ENCODE data around the gene MISP3.
A peak's percentile ranks its signal among the peaks of the same experiment; 100 is the strongest.

MISP3 gene

GRCh38 chr19:14078411-14078810 is 5.8 kb downstream of the MISP3 start:
- no peak for DNase-seq (ENCODE audit: low read depth in 1 of 2, low spot score in 1 of 2)

DNA sequence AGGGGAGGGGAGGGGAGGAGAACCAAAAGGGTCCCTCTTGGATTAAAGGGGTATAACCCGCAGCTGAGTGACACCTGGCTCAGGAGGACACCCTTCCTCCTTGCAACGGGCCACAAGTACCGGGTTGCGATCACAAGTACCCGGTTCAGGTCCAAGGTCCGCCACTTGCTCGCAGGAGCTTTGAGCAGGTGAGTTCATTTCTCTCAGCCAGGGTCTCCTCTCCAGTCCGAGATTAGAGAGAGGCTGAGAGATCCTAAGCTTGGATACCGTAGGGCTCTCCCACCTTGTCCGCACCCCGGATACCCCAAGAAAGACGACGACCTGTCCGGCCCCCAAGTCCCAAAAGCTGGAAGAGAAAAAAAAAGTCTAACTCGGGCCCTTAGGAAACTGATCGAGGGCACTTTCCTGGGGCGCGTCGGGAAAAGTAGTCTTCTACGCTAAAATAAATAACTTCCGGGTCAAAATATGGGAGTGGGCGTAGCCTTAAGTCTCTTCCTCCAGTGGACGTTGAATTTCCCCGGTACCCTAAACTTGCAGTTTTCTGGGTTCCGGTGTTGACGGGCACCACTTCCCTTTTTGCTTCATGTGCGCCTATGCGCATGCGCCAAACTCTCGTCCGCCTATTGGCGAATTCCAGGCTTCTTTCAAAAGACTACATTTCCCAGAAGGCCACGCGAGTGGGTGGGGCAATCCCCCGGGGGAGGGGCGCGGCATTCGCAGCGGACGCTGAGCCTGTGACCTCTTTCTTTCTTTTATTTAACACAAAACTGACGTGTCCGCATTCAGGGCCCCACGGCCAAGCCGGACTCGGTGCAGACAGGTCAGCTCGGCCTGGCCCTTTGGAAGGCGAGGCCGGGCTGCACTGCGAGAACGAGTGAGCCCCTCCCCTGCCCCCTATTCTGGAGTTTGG is 8.6 kb downstream of the MISP3 start:
- DNase-seq (ENCODE audit: low read depth in 1 of 2, low spot score in 1 of 2), result peak; percentile 98 to 100

DNA sequence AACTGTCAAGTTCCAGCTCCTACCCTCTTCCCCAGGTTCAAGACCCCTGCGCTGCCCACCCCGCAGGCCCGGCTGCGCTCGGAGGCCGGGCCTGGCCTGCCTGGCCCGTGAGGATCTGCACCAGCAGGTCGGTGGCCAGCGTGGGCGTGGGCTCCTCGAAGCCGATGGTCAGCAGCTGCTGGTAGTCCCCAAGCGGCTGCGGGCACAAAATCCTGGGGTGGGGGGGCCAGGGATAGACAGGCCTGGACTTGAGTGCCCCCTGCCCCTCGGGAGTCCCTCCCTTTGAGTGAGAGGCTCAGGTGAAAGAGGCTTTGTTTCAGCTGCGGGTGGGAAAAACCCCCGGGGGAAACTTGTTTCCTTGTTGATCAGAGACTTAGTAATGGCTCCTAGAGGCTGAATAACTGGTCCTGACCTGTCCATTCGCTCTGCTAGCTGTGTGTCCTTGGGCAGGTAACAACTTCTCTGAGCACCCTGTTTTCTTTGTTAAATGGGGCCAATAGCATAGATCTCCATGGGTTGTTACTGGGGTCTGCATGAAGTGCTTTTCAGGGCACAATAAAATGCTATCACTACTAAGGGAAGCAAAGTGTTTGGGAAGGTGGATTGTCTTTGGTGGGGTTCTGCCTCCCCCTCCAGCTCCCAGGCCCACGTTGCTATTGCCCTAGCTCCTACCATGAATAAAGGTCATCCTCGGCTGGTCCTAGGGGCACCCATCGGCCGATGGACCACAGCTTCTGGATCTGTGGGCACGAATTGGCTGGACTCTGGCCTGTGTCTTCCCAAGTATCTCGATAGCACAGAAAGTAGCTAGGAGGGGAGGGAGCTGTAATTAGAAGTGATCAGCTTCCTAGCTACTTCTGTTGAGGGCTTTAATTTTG is 9.4 kb downstream of the MISP3 start:
- DNase-seq (ENCODE audit: low read depth in 1 of 2, low spot score in 1 of 2), result no peak

DNA sequence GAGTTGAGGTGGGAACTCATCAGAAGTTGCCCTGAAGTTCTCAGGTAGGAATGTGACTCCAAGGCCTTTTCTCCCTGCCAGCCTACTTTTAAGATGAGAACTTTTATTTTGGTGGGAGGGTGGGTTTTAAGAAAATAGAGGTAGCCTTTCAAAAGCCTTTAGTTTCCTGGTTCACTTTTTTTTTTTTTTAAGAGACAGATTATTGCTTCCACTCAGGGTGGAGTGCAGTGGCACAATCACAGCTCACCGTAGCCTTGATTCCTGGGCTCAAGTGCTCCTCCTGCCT is 10.0 kb downstream of the MISP3 start:
- DNase-seq (ENCODE audit: low read depth in 1 of 2, low spot score in 1 of 2), result no peak

DNA sequence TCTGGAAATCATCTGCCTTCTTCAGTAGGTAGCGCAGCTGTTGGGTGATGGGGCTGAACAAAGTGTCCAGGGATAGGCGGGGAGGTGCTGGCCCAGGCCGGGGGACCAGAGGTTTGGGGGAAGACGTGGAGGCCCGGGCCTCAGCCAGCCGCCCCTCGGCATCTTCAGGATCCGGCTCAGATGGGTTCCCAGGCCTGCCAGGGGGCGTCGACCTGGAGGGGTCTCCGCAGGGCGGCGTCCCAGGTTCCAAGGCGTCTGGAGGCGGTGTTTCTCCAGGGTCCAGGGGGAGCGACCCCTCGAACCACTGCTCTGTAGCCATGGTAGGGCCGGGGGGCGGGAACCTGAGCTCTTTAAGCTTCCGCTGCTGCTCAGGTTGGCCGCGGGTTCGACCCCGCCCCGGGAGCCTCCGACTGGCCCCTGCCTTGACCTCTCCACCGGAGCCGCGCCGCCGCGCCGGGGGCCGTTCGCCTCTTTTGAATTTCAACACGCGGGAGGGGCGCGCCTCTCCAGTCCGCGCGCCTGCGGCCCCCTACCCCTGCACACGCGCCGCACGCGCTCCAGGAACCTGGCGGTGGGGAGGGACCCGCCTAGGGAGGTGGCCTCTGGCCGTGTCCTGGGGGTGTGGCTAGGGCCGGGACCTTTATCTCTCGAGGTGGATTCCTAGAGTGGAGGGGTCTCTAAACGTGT is 12.9 kb downstream of the MISP3 start, which contains the start of gene C19orf67:
TSS of gene C19orf67 (minus strand) at position 475 of the 687 bp plus-strand sequence. CDS start at position 319, 156 bp downstream.
- DNase-seq (ENCODE audit: low read depth in 1 of 2, low spot score in 1 of 2), result no peak

GRCh38 chr19:14086098-14086497 is 13.5 kb downstream of the MISP3 start:
- DNase-seq (ENCODE audit: low read depth in 1 of 2, low spot score in 1 of 2), result no peak

DNA sequence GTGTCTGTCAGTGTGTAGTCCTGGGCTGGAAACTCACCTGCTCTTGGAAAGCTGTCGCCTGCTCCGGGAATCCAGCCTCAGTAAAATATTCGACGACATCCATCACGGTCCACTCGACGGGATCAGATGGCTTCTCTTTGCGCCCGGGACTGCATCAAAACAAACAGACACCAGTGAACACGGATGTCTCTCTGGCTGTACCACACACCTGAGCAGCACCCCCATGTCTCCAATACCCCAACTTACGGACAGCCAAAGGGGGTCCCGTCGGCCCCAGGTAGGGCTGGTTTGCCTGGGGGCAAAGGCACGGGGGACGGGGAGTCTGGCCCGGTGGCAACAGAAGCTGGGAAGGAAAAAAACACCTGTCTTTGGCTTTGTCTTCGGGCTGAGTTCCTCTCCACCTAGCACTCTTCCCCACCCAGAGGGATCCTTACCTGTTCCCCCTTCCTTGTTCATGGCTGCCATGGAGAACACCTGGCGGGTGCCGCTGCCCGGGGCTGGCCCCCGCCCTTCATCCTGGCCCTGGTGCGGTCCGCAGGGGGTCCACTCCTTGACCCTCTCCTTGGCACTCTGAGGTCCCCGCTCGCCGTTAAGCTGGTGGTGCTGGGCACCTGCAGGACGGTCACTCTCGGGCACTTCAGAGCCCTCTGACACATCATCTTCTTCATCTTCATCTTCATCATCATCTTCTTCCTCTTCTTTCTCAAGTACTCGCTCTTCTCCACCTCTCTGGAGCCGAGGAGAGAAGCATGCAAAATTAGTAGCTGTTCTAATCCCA is 16.2 kb downstream of the MISP3 start:
- no peak for DNase-seq (ENCODE audit: low read depth in 1 of 2, low spot score in 1 of 2)

- peak in 1 of 2 donors; percentile 4 for DNase-seq (ENCODE audit: low read depth in 1 of 2, low spot score in 1 of 2)
These were observed 16.8 kb downstream of the MISP3 start for GRCh38 chr19:14089412-14089661.

- DNase-seq (ENCODE audit: low read depth in 1 of 2, low spot score in 1 of 2), result peak in 1 of 2 donors; percentile 24
These were observed 17.3 kb downstream of the MISP3 start for GRCh38 chr19:14089662-14090508.

- peak in 1 of 2 donors; percentile 78 for DNase-seq (ENCODE audit: low read depth in 1 of 2, low spot score in 1 of 2)
These were observed 18.0 kb downstream of the MISP3 start, which contains the start of gene SAMD1 for GRCh38 chr19:14090509-14091080. SAMD1 (minus strand) TSS chr19:14090751.

GRCh38 chr19:14091081-14091812 is 18.7 kb downstream of the MISP3 start:
- peak; percentile 43 to 53 for DNase-seq (ENCODE audit: low read depth in 1 of 2, low spot score in 1 of 2)

GRCh38 chr19:14091813-14092462 is 19.4 kb downstream of the MISP3 start:
- no peak for DNase-seq (ENCODE audit: low read depth in 1 of 2, low spot score in 1 of 2)

- no peak for DNase-seq (ENCODE audit: low read depth in 1 of 2, low spot score in 1 of 2)
These were observed 20.7 kb downstream of the MISP3 start for GRCh38 chr19:14093117-14093823.

DNA sequence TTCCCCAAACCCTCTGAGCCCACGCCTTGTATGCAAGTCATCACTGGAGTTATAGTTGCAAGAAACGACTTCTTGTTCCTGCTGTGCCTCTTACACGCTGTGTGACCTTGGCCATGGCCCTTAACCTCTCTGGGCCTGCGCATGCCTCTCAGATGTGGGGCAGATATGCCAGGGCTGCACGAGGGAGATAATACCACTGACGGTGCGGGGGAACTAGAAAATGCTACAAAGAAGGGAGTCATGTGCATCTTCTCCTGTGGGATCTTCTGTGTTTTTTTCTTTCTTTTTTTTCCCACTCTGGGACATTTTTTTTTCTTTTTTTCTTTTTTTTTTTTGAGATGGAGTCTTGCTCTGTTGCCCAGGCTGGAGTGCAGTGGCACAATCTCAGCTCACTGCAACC is 22.3 kb downstream of the MISP3 start:
- no peak for DNase-seq (ENCODE audit: low read depth in 1 of 2, low spot score in 1 of 2)

DNA sequence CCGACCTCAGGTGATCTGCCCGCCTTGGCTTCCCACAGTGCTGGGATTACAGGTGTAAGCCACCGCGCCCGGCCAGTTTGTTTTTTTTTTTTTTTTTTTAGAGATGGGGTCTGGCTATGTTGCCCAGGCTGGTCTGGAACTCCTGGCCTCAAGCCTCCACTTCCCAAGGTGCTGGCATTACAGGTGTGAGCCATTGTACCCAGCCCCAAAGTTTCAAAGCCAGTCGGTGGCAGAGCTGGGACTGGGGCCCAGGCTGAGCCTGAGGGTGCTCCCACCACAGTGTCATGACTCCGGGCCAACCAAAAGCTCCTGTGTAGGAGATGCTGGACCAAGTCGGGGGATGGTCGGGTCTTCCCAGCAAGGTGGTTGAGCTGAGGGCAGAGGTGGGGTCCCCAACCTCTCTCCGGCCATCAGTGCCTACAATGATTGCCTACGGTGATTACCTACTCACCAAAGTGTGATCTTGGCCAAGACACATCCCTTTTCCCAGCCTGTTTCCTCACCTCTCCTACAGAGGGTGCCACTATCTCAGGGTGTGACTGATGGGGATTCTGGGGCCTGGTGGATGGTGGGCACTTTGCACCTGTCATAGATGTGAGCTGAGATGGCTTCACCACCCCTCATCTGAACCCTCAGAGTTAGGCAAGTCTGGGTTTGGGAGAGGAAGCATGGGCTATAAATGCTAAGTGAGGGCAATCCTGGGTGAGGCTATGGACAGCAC is 23.8 kb downstream of the MISP3 start:
- DNase-seq (ENCODE audit: low read depth in 1 of 2, low spot score in 1 of 2), result no peak

DNA sequence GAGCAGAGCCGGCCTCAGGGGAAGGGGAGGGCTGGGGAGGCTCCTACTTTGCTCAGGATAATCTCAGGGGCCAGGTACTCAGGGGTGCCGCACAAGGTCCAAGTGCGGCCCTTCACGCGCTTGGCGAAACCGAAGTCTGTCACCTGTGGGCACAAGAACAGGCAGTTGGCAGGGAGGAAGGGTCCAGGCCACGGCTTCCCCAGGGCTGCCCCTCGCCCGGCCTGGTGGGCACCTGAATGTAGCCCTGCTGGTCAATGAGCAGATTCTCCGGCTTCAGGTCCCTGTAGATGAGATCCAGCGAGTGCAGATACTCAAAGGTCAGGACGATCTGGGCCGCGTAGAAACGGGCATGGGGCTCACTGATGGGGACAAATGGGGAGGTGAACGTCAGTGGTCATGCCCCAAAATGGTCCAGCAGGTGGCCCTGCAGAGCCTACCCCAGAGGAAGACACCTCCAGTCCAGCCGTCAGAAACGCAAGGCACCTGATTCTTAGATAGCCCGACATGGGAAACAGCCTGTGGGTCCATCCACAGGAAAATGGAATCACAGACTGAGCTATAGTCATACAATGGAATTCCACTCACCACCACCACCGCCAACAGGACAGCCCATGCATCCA is 25.1 kb downstream of the MISP3 start:
- no peak for DNase-seq (ENCODE audit: low read depth in 1 of 2, low spot score in 1 of 2)

All from activated CD4-positive, alpha-beta T cell treated with anti-CD3 and anti-CD28 coated beads, Interleukin-2, amount 50 U/mL, for 24 hours (primary cell).